ENCODE measurements around the gene APOBEC4. TPM values are rescaled to one million over a fixed set of nuclear protein-coding genes. Genes with fewer than 3 reads are reported as not detected.

Gene APOBEC4
- total and polyA plus RNA-seq, 2 donors from 2014 or later, result not detected

DNA sequence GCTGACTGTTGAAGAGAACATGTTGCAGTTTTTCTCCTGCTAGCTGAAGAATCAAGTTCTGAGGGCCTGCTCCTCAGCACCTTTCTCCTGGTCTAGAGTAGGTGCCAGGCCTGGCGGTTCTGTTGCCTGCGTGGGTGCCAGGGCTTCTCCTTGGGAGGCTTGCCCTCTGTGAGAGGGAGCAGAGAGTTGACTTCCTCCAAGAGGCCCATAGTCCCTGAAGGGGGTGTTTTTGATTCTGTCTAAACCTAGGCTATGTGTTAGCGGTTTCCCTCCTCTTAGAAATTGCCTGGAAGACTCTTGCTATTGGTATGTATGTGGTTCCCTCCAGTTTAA is 312 bp upstream of the APOBEC4 start:
- Histone ChIP-seq H3K4me1 (ENCODE audit: control insufficient read depth in 2 of 3, insufficient read depth in 2 of 3, low read depth in 1 of 3, low read length in 3 of 3) (no peaks in the 10 kb centered on the region), H3K27me3 (ENCODE audit: control insufficient read depth, insufficient read depth, low read length) (no peaks in the 10 kb centered on the region), H3K27ac (ENCODE audit: low read depth in 2 of 2, low read length in 2 of 2) (no peak overlapping the region), H3K36me3 (ENCODE audit: control insufficient read depth in 2 of 3, insufficient read depth in 3 of 3, low read length in 3 of 3) (no peaks in the 10 kb centered on the region), H3K4me3 (ENCODE audit: low read length in 3 of 3) (no peak overlapping the region), H3K9ac (ENCODE audit: low read length in 3 of 3) (no peak overlapping the region), H3K9me3 (ENCODE audit: control insufficient read depth in 2 of 3, insufficient read depth in 1 of 3, low read length in 3 of 3) (no peaks in the 10 kb centered on the region)
- DNase-seq (no peak), FAIRE-seq (no peak)
- TF ChIP-seq CTCF (IDR thresholded peaks at IDR 0.05; ENCODE audit: borderline replicate concordance, extremely low read depth, insufficient read depth), result no peak
- intact Hi-C loops (cut with DNase I), result no loop called here

DNA sequence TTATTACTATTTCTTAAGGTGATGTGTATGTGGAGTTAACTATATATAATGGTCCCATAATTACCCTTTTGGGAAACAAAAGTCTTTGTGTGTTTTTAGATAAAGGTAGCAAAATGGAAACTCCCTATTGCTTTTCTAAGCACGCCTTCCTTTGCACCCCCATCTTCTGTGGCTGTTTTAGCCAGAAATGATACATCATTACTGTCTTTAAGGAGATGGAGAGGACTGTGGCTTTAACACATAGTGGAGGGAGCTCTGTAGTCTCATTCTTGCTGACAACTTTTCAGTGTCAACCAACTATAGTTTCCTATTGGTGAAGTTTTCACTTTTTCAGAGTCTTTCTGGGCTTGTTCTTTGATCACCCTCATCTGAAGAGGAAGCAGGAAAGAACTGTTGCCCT is 1.0 kb downstream of the APOBEC4 start:
- FAIRE-seq (no peak), DNase-seq (no peak)
- Histone ChIP-seq H3K27ac (ENCODE audit: low read depth in 2 of 2, low read length in 2 of 2) (no peak overlapping the region), H3K4me1 (ENCODE audit: control insufficient read depth in 2 of 3, insufficient read depth in 2 of 3, low read depth in 1 of 3, low read length in 3 of 3) (no peaks in the 10 kb centered on the region), H3K9ac (ENCODE audit: low read length in 3 of 3) (no peak overlapping the region), H3K9me3 (ENCODE audit: control insufficient read depth in 2 of 3, insufficient read depth in 1 of 3, low read length in 3 of 3) (no peaks in the 10 kb centered on the region), H3K27me3 (ENCODE audit: control insufficient read depth, insufficient read depth, low read length) (no peaks in the 10 kb centered on the region), H3K4me3 (ENCODE audit: low read length in 3 of 3) (no peak overlapping the region), H3K36me3 (ENCODE audit: control insufficient read depth in 2 of 3, insufficient read depth in 3 of 3, low read length in 3 of 3) (no peaks in the 10 kb centered on the region)
- TF ChIP-seq CTCF (IDR thresholded peaks at IDR 0.05; ENCODE audit: borderline replicate concordance, extremely low read depth, insufficient read depth), result no peak
- intact Hi-C loops (cut with DNase I), result no loop called here

- Histone ChIP-seq H3K27ac (ENCODE audit: low read depth in 2 of 2, low read length in 2 of 2) (no peak overlapping the region), H3K4me1 (ENCODE audit: control insufficient read depth in 2 of 3, insufficient read depth in 2 of 3, low read depth in 1 of 3, low read length in 3 of 3) (no peaks in the 10 kb centered on the region), H3K9me3 (ENCODE audit: control insufficient read depth in 2 of 3, insufficient read depth in 1 of 3, low read length in 3 of 3) (no peaks in the 10 kb centered on the region), H3K27me3 (ENCODE audit: control insufficient read depth, insufficient read depth, low read length) (no peaks in the 10 kb centered on the region), H3K9ac (ENCODE audit: low read length in 3 of 3) (no peak overlapping the region), H3K4me3 (ENCODE audit: low read length in 3 of 3) (no peak overlapping the region), H3K36me3 (ENCODE audit: control insufficient read depth in 2 of 3, insufficient read depth in 3 of 3, low read length in 3 of 3) (no peaks in the 10 kb centered on the region)
- intact Hi-C loops (cut with DNase I), result no loop called here
- no peak for TF ChIP-seq CTCF (IDR thresholded peaks at IDR 0.05; ENCODE audit: borderline replicate concordance, extremely low read depth, insufficient read depth)
- FAIRE-seq (no peak), DNase-seq (no peak)
Measured at GRCh38 chr1:183651612-183652011, 1.5 kb downstream of the APOBEC4 start.

GRCh38 chr1:183648042-183648441 is 5.1 kb downstream of the APOBEC4 start:
- TF ChIP-seq CTCF (IDR thresholded peaks at IDR 0.05; ENCODE audit: borderline replicate concordance, extremely low read depth, insufficient read depth), result no peak
- Histone ChIP-seq H3K9me3 (ENCODE audit: control insufficient read depth in 2 of 3, insufficient read depth in 1 of 3, low read length in 3 of 3) (no peaks in the 10 kb centered on the region), H3K27ac (ENCODE audit: low read depth in 2 of 2, low read length in 2 of 2) (no peak overlapping the region), H3K4me3 (ENCODE audit: low read length in 3 of 3) (no peak overlapping the region), H3K4me1 (ENCODE audit: control insufficient read depth in 2 of 3, insufficient read depth in 2 of 3, low read depth in 1 of 3, low read length in 3 of 3) (no peaks in the 10 kb centered on the region), H3K27me3 (ENCODE audit: control insufficient read depth, insufficient read depth, low read length) (no peaks in the 10 kb centered on the region), H3K9ac (ENCODE audit: low read length in 3 of 3) (no peak overlapping the region), H3K36me3 (ENCODE audit: control insufficient read depth in 2 of 3, insufficient read depth in 3 of 3, low read length in 3 of 3) (no peaks in the 10 kb centered on the region)
- FAIRE-seq, result no peak
- DNase-seq, result no peak
- intact Hi-C loops (cut with DNase I), result no loop called here

Measured in kidney (tissue), 14 donors.